HFFc6 (cell line): ENCODE results near the gene NBEAL2. TPM values are rescaled to one million over a fixed set of nuclear protein-coding genes. Genes with fewer than 3 reads are reported as not detected.

ENCODE experiments used
- DNase-seq: peaks from one replicate; pipeline ENCODE4 v3.0.0-alpha.2; 2018
- H3K27ac Mint-ChIP-seq: 2 replicates; pipeline ENCODE4 v1.8.0; 2020; ENCODE audit warnings: mild to moderate bottlenecking, mixed read lengths
- H3K27me3 Mint-ChIP-seq: 2 replicates; pipeline ENCODE4 v1.8.0; 2021; ENCODE audit warnings: mild to moderate bottlenecking, moderate library complexity, mixed read lengths; ENCODE audit not compliant: insufficient read depth
- H3K36me3 Mint-ChIP-seq: 2 replicates; pipeline ENCODE4 v1.8.0; 2021; ENCODE audit warnings: low read depth, mixed read lengths
- H3K4me1 Mint-ChIP-seq: 2 replicates; pipeline ENCODE4 v1.8.0; 2020; ENCODE audit warnings: low read depth, mixed read lengths
- H3K4me3 Mint-ChIP-seq: 2 replicates; pipeline ENCODE4 v1.8.0; 2020; ENCODE audit warnings: mild to moderate bottlenecking, moderate library complexity, mixed read lengths
- H3K9me3 Mint-ChIP-seq: 2 replicates; pipeline ENCODE4 v1.8.0; 2020; ENCODE audit warnings: mild to moderate bottlenecking, mixed read lengths
- CTCF ChIP-seq: fragments of 200-600 bp; sonication (generic); IDR thresholded peaks from 2 replicates; pipeline ENCODE4 v1.5.0; 2021; ENCODE audit warnings: antibody characterized with exemption, mild to moderate bottlenecking
- total RNA-seq, 6 experiments: library from RNA; stranded (reverse); fragmentation: NEBNext Ultra II Directional; extraction: Animal tissue kit (Norgen Biotek cat#: 25700); gene quantifications; 2 replicates in 1 of 6; 3 replicates in 5 of 6; pipeline ENCODE4 v1.2.3, GENCODE V29; 2021

Gene NBEAL2
- total RNA-seq, 6 experiments from 2014 or later, result 5.3 to 7.6 (median 5.8) TPM

GRCh38 chr3:46991406-46992165 lies 12.1 kb downstream of the NBEAL2 start:
- Mint-ChIP-seq H3K36me3 (no peaks in the 10 kb centered on the region), H3K4me1 (no peaks in the 10 kb centered on the region), H3K9me3 (no peaks in the 10 kb centered on the region), H3K27ac (no peak overlapping the region), H3K4me3 (no peak overlapping the region), H3K27me3 (peaks cover 2% of the 10 kb centered on the region)
- no peak for TF ChIP-seq CTCF
- no peak for DNase-seq

- H3K4me3 Mint-ChIP-seq, result no peak overlapping the region
Observed at GRCh38 chr3:46992231-46992630, 12.8 kb downstream of the NBEAL2 start.

GRCh38 chr3:46993292-46993691 lies 13.8 kb downstream of the NBEAL2 start:
- peaks cover 2% of the 10 kb centered on the region for H3K27me3 Mint-ChIP-seq
- H3K27ac Mint-ChIP-seq, result no peak overlapping the region
- H3K4me3 Mint-ChIP-seq, result no peak overlapping the region
- H3K36me3 Mint-ChIP-seq, result no peaks in the 10 kb centered on the region
- H3K9me3 Mint-ChIP-seq, result no peaks in the 10 kb centered on the region
- H3K4me1 Mint-ChIP-seq, result no peaks in the 10 kb centered on the region
- DNase-seq, result no peak
- no peak for TF ChIP-seq CTCF

More at GRCh38 chr3:46992231-46992630, 12.8 kb downstream of the NBEAL2 start:
- H3K27ac Mint-ChIP-seq, result no peak overlapping the region
- H3K27me3 Mint-ChIP-seq, result peaks cover 2% of the 10 kb centered on the region
- DNase-seq, result no peak
- no peak for TF ChIP-seq CTCF
- no peaks in the 10 kb centered on the region for H3K9me3 Mint-ChIP-seq
- no peaks in the 10 kb centered on the region for H3K4me1 Mint-ChIP-seq
- H3K36me3 Mint-ChIP-seq, result no peaks in the 10 kb centered on the region

- H3K36me3 Mint-ChIP-seq, result no peaks in the 10 kb centered on the region
- no peaks in the 10 kb centered on the region for H3K9me3 Mint-ChIP-seq
- no peak overlapping the region for H3K4me3 Mint-ChIP-seq
- DNase-seq, result no peak
- H3K4me1 Mint-ChIP-seq, result no peaks in the 10 kb centered on the region
- no peak overlapping the region for H3K27ac Mint-ChIP-seq
- peaks cover 2% of the 10 kb centered on the region; the same call in 1 of the 2 replicates for H3K27me3 Mint-ChIP-seq
- TF ChIP-seq CTCF, result no peak
Observed at GRCh38 chr3:46993986-46994385, 14.5 kb downstream of the NBEAL2 start.

GRCh38 chr3:46994801-46995731 lies 15.6 kb downstream of the NBEAL2 start:
- no peaks in the 10 kb centered on the region for H3K36me3 Mint-ChIP-seq
- no peak for TF ChIP-seq CTCF

More at GRCh38 chr3:46994801-46995731, 15.6 kb downstream of the NBEAL2 start:
- no peaks in the 10 kb centered on the region for H3K27me3 Mint-ChIP-seq
- no peak overlapping the region for H3K27ac Mint-ChIP-seq
- no peaks in the 10 kb centered on the region for H3K9me3 Mint-ChIP-seq
- DNase-seq, result no peak
- H3K4me1 Mint-ChIP-seq, result peaks cover 3% of the 10 kb centered on the region
- no peak overlapping the region for H3K4me3 Mint-ChIP-seq
